Loucy (cell line): ENCODE results near the gene PTK6.

Experiments used
- H2AFZ ChIP-seq: fragments of 200-600 bp; sonication (generic); 2 replicates; pipeline ENCODE4 v1.6.0; 2016; ENCODE audit warnings: antibody characterized with exemption, mild to moderate bottlenecking, low read length, moderate library complexity
- H3F3A ChIP-seq: fragments of 200-600 bp; 2 replicates; pipeline ENCODE4 v1.6.0; 2016; ENCODE audit warnings: antibody characterized with exemption, low read depth, mild to moderate bottlenecking
- H3K27me3 ChIP-seq: fragments of 200-600 bp; sonication (generic); 2 replicates; pipeline ENCODE4 v1.6.1; 2014; ENCODE audit warnings: low read length, mild to moderate bottlenecking; ENCODE audit not compliant: insufficient read depth, poor library complexity, severe bottlenecking
- H3K36me3 ChIP-seq: fragments of 200-600 bp; sonication (generic); 2 replicates; pipeline ENCODE4 v1.6.1; 2016; ENCODE audit warnings: low read length; ENCODE audit not compliant: insufficient read depth
- H3K4me1 ChIP-seq: fragments of 200-600 bp; sonication (generic); 2 replicates; pipeline ENCODE4 v1.5.1; 2014; ENCODE audit warnings: low read length, mild to moderate bottlenecking; ENCODE audit not compliant: insufficient read depth, poor library complexity, severe bottlenecking
- H3K4me2 ChIP-seq: fragments of 200-600 bp; sonication (generic); 2 replicates; pipeline ENCODE4 v1.6.0; 2014; ENCODE audit warnings: antibody characterized with exemption, low read length, low read depth, mild to moderate bottlenecking; ENCODE audit not compliant: poor library complexity, severe bottlenecking
- H3K4me3 ChIP-seq: fragments of 200-600 bp; sonication (generic); 2 replicates; pipeline ENCODE4 v1.5.1; 2014; ENCODE audit warnings: low read length, mild to moderate bottlenecking, mixed read lengths; ENCODE audit not compliant: poor library complexity, severe bottlenecking
- H3K79me2 ChIP-seq: fragments of 200-600 bp; sonication (generic); 2 replicates; pipeline ENCODE4 v1.6.1; 2014; ENCODE audit warnings: low read length; ENCODE audit not compliant: insufficient read depth
- H3K9ac ChIP-seq: fragments of 200-600 bp; sonication (generic); 2 replicates; pipeline ENCODE4 v1.6.0; 2014; ENCODE audit warnings: mild to moderate bottlenecking, low read depth, low read length, moderate library complexity; ENCODE audit not compliant: poor library complexity, severe bottlenecking
- H3K9me2 ChIP-seq: fragments of 200-600 bp; sonication (generic); replicated peaks from 2 replicates; pipeline ENCODE4 v1.6.1; 2016; ENCODE audit warnings: low read depth, low read length, mixed read lengths
- H3K9me3 ChIP-seq: fragments of 200-600 bp; sonication (generic); 2 replicates; pipeline ENCODE4 v1.6.1; 2014; ENCODE audit warnings: mild to moderate bottlenecking, antibody characterized with exemption, low read length, low read depth; ENCODE audit not compliant: insufficient read depth
- H4K20me1 ChIP-seq: fragments of 200-600 bp; sonication (generic); 2 replicates; pipeline ENCODE4 v1.6.0; 2014; ENCODE audit warnings: antibody characterized with exemption, low read length, mild to moderate bottlenecking; ENCODE audit not compliant: insufficient read depth, poor library complexity, severe bottlenecking
- CTCF ChIP-seq: fragments of 200-600 bp; sonication (generic); conservative IDR thresholded peaks from 2 replicates; pipeline ENCODE4 v1.5.1; 2014; ENCODE audit warnings: mild to moderate bottlenecking, antibody characterized with exemption, low read length
- EZH2phosphoT487 ChIP-seq: fragments of 200-600 bp; IDR thresholded peaks from 2 replicates; pipeline ENCODE4 v1.6.1; 2018; ENCODE audit warnings: antibody characterized with exemption, mild to moderate bottlenecking, moderate library complexity, borderline replicate concordance

Gene PTK6

GRCh38 chr20:63539441-63540370 lies 2.5 kb upstream of the PTK6 start:
- Histone ChIP-seq H3K9me2 (no peaks in the 10 kb centered on the region), H3K27me3 (no peaks in the 10 kb centered on the region), H4K20me1 (no peaks in the 10 kb centered on the region), H2AFZ (no peak overlapping the region), H3K79me2 (no peaks in the 10 kb centered on the region), H3K9me3 (no peaks in the 10 kb centered on the region), H3K9ac (no peak overlapping the region), H3K4me2 (no peak overlapping the region), H3F3A (no peaks in the 10 kb centered on the region), H3K4me3 (no peak overlapping the region), H3K4me1 (peaks cover 12% of the 10 kb centered on the region), H3K36me3 (no peaks in the 10 kb centered on the region)
- TF ChIP-seq CTCF (no peak), EZH2phosphoT487 (no peak)

GRCh38 chr20:63539092-63539430 lies 1.9 kb upstream of the PTK6 start:
- Histone ChIP-seq H3K9me2 (no peaks in the 10 kb centered on the region), H3K27me3 (no peaks in the 10 kb centered on the region), H3F3A (no peaks in the 10 kb centered on the region), H3K79me2 (no peaks in the 10 kb centered on the region), H3K4me2 (no peak overlapping the region), H3K9me3 (no peaks in the 10 kb centered on the region), H3K36me3 (no peaks in the 10 kb centered on the region), H3K4me1 (peaks cover 12% of the 10 kb centered on the region), H3K9ac (no peak overlapping the region), H2AFZ (no peak overlapping the region), H4K20me1 (no peaks in the 10 kb centered on the region), H3K4me3 (no peak overlapping the region)
- TF ChIP-seq EZH2phosphoT487 (no peak), CTCF (no peak)

- Histone ChIP-seq H4K20me1 (no peaks in the 10 kb centered on the region), H3F3A (no peaks in the 10 kb centered on the region), H3K4me3 (peak overlapping the region; percentile 63), H3K4me2 (peak overlapping the region; percentile 66), H3K9me2 (no peaks in the 10 kb centered on the region), H3K36me3 (no peaks in the 10 kb centered on the region), H2AFZ (no peak overlapping the region), H3K9ac (peak overlapping the region; percentile 61), H3K4me1 (peaks cover 12% of the 10 kb centered on the region), H3K27me3 (no peaks in the 10 kb centered on the region), H3K79me2 (no peaks in the 10 kb centered on the region), H3K9me3 (no peaks in the 10 kb centered on the region)
- no peak for TF ChIP-seq EZH2phosphoT487
- no peak for TF ChIP-seq CTCF
These were observed 1.3 kb upstream of the PTK6 start for GRCh38 chr20:63538204-63539091.
